ENCODE data around the gene VPS51. TPM values are rescaled to one million over a fixed set of nuclear protein-coding genes. Genes with fewer than 3 reads are reported as not detected.

Gene VPS51
- total RNA-seq, 2 experiments from 2014 or later, result 103 TPM

DNA sequence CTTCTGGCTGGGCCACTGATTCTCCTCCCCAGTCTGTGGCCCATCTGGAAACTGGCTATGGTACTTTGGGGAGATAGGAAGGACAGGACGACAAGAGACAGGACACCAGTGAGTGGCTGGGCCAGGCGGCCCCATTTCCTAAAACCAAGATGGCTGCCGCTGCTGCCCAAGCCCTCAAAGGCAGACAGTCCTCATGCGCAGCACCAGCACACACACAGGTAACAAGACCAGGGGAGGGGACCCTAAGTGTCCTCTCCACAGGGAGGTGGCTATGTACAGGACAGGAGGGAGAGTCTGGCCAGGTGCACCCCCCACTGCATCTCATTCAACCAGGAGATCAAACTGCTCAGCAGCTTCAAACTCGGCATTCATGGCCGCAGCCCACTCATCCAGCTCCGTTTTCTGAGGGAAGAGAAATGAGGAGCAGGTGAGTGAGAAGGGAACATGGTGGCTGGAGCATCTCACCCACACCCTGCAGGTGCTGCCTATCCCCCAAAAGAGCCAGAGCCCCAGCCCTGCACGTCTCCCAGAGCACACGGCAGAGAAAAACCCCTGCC, 17.1 kb upstream of the VPS51 start:
- H3K27ac Mint-ChIP-seq, result no peak overlapping the region
- no peak overlapping the region for H3K4me3 Mint-ChIP-seq
- POLR2A ChIA-PET, result interaction anchor here (2.1 kb wide), 1 partner anchor 13 kb away, joined by 6 read pairs; no protein-coding TSS in a partner anchor
- no peaks in the 10 kb centered on the region for H3K27me3 Mint-ChIP-seq
- TF ChIP-seq, protein P1, sequence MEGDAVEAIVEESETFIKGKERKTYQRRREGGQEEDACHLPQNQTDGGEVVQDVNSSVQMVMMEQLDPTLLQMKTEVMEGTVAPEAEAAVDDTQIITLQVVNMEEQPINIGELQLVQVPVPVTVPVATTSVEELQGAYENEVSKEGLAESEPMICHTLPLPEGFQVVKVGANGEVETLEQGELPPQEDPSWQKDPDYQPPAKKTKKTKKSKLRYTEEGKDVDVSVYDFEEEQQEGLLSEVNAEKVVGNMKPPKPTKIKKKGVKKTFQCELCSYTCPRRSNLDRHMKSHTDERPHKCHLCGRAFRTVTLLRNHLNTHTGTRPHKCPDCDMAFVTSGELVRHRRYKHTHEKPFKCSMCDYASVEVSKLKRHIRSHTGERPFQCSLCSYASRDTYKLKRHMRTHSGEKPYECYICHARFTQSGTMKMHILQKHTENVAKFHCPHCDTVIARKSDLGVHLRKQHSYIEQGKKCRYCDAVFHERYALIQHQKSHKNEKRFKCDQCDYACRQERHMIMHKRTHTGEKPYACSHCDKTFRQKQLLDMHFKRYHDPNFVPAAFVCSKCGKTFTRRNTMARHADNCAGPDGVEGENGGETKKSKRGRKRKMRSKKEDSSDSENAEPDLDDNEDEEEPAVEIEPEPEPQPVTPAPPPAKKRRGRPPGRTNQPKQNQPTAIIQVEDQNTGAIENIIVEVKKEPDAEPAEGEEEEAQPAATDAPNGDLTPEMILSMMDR (IDR thresholded peaks at IDR 0.05), result no peak
- DNase-seq (no peak), ATAC-seq (no peak)
- H3K9me3 Mint-ChIP-seq, result no peaks in the 10 kb centered on the region
- intact Hi-C loops (cut with micrococcal nuclease), result no loop called here
- peaks cover 62% of the 10 kb centered on the region for H3K36me3 Mint-ChIP-seq (ENCODE audit: low read depth)
- peaks cover 34% of the 10 kb centered on the region for H3K4me1 Mint-ChIP-seq (ENCODE audit: low read depth)
- CTCF ChIA-PET, result interaction anchor here (0.9 to 1.8 kb wide), 5 partner anchors 11 to 65 kb away, joined by 3 to 5 read pairs (median 3); partner anchors contain the start of gene ARL2

DNA sequence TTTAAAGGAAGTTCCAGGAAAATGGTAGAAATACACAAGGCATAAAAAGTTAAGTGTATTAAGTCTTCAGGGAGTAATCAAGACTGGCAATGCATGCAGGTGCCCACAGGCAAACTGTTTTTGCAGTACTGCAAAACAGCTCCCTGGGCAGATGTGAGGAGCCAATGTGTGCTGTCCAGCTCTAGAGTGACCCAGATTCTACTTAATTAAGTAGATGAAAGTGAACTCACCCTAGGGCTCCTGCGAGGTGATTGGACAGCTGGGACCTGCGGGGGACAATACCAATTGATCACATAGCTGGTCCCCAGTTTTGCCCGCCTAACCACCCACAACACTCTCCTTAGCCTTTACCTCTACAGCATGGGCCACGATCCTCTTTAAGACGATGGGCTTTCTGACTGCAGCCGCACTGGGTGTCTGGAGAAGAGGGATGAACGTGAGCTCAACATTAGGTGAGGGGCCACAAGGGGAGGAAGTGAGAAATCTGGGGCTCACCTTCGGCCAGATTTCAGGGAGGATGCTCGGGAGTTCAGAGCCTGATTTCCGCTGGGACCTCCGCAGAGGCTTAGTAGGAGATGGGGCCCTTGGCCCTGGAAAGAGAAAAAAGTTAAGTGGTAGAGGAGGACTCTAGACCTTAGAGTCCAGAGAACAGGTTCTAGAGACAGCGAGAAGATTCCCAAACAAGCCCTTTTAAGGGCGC, 12.7 kb upstream of the VPS51 start:
- ChIA-PET POLR2A (interaction anchor here (0.6 to 2.6 kb wide), 20 partner anchors 8 to 644 kb away, joined by 3 to 13 read pairs (median 4); partner anchors contain the start of genes ARL2, SAC3D1, SNX15 and VPS51), CTCF (interaction anchor here (1.4 to 1.6 kb wide), 5 partner anchors 14 to 69 kb away, joined by 5 to 10 read pairs (median 6); partner anchors contain the start of genes ARL2, FAU, MRPL49 and ZNHIT2)
- Mint-ChIP-seq H3K9me3 (no peaks in the 10 kb centered on the region), H3K27me3 (no peaks in the 10 kb centered on the region), H3K4me1 (ENCODE audit: low read depth) (peaks cover 43% of the 10 kb centered on the region), H3K27ac (peak overlapping the region; percentile 98), H3K4me3 (peak overlapping the region; percentile 99), H3K36me3 (ENCODE audit: low read depth) (peaks cover 51% of the 10 kb centered on the region)
- TF ChIP-seq, protein P1 (IDR thresholded peaks at IDR 0.05), result no peak
- peak; percentile 17 for DNase-seq
- intact Hi-C loops (cut with micrococcal nuclease), result loop anchor here (5.0 kb wide), 1 partner anchor 61 kb away; no protein-coding TSS in a partner anchor
- ATAC-seq, result peak; percentile 5

DNA sequence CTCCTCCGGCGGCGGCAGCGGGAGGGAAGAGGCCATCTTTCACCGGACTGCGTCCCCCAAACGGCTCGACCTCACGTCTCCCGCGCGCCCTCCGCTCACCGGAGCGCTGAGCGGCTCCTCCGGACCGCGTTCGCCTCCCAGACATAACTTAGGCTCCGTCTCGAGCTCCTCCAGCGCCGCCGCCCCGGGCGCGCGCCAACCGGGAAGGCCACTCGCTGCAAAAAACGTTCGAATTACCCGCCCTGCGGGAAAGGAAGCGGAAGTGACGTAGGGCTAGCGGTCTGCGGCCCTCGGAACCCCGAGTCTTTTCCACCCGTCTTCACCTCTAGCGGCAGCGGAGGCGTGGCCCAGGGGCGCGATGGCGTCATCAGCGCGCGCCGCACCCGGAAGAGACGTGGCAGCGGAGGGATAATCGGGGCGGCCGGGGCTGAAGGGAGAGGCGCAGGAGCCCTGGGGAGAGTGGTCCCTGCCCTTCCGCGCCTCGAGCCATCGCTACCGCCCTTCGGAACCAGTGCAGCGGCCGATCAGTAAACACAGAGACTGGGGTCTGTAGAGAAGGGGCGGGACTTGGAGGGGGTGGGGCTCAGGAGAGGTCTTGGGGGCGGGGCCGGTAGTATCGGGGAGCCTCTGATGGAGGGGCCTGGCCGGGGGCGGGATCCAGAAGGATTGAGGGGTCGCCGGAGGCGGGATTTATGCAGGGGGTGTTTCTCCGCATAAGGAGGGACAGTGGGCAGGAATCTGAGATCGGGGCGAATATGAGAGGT, 12.0 kb upstream of the VPS51 start, which contains the start of the genes CDCA5 and ZFPL1:
Gene CDCA5 (minus strand): TSS at position 207 of the 764 bp plus-strand sequence. CDS start 62 bp downstream, at position 145.
Gene ZFPL1 (plus strand): TSS at position 389 of the 764 bp plus-strand sequence. CDS start 477 bp downstream, outside the sequence.
- intact Hi-C loops (cut with micrococcal nuclease), result loop anchor here (5.0 kb wide), 1 partner anchor 62 kb away; no protein-coding TSS in a partner anchor
- ChIA-PET POLR2A (interaction anchor here (0.6 to 2.6 kb wide), 13 partner anchors 8 to 643 kb away, joined by 3 to 13 read pairs (median 4); partner anchors contain the start of genes SAC3D1, SNX15, VPS51 and ZNHIT2), CTCF (interaction anchor here (1.4 to 1.6 kb wide), 5 partner anchors 15 to 70 kb away, joined by 5 to 10 read pairs (median 6); partner anchors contain the start of genes ARL2, FAU, MRPL49 and ZNHIT2)
- Mint-ChIP-seq H3K36me3 (ENCODE audit: low read depth) (peaks cover 49% of the 10 kb centered on the region), H3K4me1 (ENCODE audit: low read depth) (peaks cover 35% of the 10 kb centered on the region), H3K27ac (peak within 1 kb of the TSS; percentile 98), H3K4me3 (peak within 1 kb of the TSS; percentile 99), H3K27me3 (no peaks in the 10 kb centered on the region), H3K9me3 (no peaks in the 10 kb centered on the region)
- DNase-seq (peak; percentile 96), ATAC-seq (peak; percentile 82)
- TF ChIP-seq, protein P1 (IDR thresholded peaks at IDR 0.05), result no peak

DNA sequence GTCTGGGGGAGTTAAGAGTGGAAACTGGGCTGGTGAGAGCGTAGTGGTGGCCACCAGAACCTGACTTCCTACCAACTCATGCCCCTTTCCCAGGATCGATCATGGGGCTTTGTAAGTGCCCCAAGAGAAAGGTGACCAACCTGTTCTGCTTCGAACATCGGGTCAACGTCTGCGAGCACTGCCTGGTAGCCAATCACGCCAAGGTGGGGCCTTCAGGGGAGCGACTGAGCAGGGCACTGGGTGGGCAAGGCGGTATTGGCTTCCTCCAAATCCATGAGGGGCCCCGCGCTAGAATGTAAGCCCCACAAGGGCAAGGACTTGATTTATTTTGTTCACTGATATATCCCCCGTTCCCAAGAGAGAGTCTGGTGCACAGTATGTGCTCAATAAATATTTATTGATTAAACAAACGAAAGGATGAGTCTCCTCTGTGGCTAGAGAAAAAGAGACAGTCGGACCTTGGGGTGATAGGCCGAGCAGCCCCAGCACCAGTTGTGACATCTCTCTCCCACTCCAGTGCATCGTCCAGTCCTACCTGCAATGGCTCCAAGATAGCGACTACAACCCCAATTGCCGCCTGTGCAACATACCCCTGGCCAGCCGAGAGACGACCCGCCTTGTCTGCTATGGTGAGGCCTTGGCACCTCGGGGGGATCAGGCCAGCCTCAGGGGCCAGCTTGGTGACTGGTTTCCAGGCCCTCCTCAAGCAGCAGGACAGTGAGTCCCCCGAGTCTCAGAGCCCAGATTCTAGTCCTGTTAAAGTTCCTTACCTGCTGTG, 11.2 kb upstream of the VPS51 start:
- ChIA-PET CTCF (interaction anchor here (1.6 kb wide), 1 partner anchor 25 kb away, joined by 7 read pairs; no protein-coding TSS in a partner anchor), POLR2A (interaction anchor here (0.9 to 3.5 kb wide), 3 partner anchors 11 to 71 kb away, joined by 3 to 24 read pairs (median 4); partner anchors contain the start of genes ARL2 and VPS51)
- no peak for DNase-seq
- H3K27ac Mint-ChIP-seq, result peak overlapping the region; percentile 98
- intact Hi-C loops (cut with micrococcal nuclease), result loop anchor here (5.0 kb wide), 1 partner anchor 62 kb away; no protein-coding TSS in a partner anchor
- no peaks in the 10 kb centered on the region for H3K27me3 Mint-ChIP-seq
- peak overlapping the region; percentile 99 for H3K4me3 Mint-ChIP-seq
- H3K9me3 Mint-ChIP-seq, result no peaks in the 10 kb centered on the region
- peaks cover 32% of the 10 kb centered on the region for H3K4me1 Mint-ChIP-seq (ENCODE audit: low read depth)
- peak; percentile 26 for ATAC-seq
- peaks cover 46% of the 10 kb centered on the region for H3K36me3 Mint-ChIP-seq (ENCODE audit: low read depth)
- TF ChIP-seq, protein P1 (IDR thresholded peaks at IDR 0.05), result no peak

Measured in activated CD8-positive, alpha-beta T cell treated with anti-CD3 and anti-CD28 coated beads for 36 hours (primary cell).